Limb (tissue), 2 donors: Measurements from ENCODE around the gene CWH43.
"Not testable (repeated sequence)": the region's sequence is repeated elsewhere in the genome, so short reads cannot be mapped to it uniquely, and the experiment has no call there.

ENCODE experiments used
- DNase-seq, 2 donors: peaks; one replicate each; pipeline ENCODE4 v3.0.0-alpha.2; 2016; ENCODE audit errors: extremely low spot score in 2 of 2

CWH43 gene

DNA sequence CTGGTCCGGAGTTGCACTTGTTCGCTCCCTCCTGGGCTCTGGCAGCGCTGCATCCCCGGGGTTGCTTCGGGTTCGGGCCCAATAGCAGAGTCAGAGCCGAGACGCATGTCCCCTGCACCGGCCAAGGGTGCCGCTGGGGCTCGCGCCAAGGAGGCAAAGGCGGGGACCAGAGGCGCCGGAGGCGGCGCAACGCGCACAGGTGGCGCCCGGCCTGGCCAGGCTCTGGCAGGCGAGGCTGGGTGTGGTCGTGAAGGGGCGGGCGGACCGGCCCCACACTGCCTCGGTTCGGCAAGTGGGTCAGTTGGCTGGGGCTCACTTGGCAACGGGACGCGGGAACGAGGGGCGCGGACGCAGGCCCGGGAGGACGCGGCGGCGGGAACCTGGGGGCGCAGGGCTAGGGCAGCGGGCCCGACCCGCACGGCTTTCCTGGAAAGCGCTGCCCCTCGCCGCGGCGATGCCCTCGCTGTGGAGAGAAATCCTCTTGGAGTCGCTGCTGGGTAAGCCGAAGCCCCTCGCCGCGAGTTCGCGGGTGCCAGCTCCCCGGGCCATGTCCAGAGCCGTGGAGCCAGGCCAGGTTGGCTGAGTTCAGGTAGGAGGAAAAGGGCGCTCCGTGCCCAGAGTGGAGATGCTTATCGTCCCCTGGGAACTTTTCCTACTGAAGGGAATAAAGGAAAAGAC is at the start of gene CWH43:
Gene CWH43, plus strand, starts transcription at position 300 of the 678 bp plus-strand sequence. Its CDS starts 155 bp downstream, at position 455.
- DNase-seq, result peak in 1 of 2 donors; percentile 28

- DNase-seq, result no peak
Measured at GRCh38 chr4:48937033-48937432, 49.0 kb upstream of the CWH43 start.

DNA sequence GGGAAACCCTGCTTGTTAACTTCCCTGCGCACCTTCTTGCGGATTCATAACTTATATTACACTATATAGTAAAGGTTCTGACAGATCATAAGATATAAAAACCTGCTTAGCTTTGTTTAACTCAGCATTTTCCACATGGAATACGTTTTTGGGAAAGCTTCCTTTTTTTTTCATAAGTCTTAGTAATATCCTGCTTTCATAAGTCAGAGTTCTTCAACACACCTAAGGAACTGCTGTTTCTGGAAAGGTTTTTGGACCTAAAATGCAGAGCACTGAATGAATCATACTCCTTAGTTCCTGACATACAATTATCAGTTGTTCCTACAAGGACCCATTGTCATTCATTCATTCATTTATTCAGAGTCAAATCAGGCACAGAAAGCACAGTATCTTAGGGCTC is 47.2 kb upstream of the CWH43 start:
- DNase-seq, result no peak

DNA sequence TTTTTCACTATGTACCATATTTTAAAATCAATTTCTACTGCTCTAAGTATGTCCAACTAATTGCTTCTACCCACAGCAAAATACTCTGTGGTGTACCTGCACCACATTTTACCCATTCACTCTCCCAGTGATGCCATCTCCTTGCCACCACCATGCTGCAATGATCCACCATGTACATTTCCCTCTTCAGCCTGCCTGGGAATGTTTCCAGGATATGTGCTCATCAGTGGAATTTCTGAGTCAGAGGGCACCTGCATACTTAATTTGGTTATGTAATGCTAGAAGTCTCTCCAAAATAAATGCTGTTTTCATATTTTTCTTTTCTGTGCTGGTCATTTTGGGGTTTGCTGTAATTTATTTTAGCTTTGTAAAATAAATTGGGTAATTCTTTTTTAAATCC is 46.3 kb upstream of the CWH43 start:
- DNase-seq, result peak in 1 of 2 donors; percentile 11

GRCh38 chr4:48943387-48943786 is 42.7 kb upstream of the CWH43 start:
- DNase-seq, result no peak

DNA sequence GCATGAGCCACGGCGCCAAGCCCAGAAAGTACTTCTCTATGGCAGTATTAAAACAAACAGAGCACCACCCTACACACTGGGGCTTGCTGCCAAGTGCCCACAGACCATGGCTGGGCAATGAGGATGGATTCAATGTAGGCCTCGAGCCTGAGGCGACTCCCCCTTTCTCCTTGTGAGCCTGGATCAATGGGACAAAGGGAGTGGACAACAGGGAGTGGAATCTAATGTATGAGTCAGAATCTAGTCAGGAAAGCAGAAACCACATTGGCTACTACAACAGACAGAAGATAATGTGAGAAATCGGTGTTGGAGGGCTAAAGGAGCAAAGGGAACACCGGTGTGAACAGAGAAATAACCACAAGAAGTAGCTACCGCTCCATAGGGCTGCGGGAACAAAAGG is 41.8 kb upstream of the CWH43 start:
- DNase-seq, result no peak

DNA sequence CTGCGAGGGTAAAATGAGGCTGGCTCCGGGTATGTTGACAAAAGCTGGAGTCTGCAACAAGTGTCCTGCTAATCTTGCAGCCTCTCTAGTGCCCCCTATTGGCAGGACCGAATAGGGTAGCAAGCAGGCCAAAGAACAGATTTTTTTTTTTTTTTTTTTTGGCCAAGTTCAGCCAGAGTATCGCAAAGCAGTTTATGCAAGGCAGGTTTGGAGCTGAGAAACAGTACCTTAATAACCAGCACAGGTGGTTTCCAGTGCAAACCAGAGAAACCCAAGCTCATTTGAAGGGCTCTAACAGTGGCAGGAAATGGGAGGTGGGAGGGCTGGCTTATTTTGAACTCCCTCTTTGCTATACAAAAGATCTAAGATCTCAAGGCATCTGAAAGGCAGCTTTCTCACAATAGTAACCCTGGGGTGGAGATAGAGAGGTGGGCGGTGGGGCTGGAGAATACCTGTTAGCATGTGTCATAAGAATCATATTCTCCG is 41.3 kb upstream of the CWH43 start:
- no peak for DNase-seq

DNA sequence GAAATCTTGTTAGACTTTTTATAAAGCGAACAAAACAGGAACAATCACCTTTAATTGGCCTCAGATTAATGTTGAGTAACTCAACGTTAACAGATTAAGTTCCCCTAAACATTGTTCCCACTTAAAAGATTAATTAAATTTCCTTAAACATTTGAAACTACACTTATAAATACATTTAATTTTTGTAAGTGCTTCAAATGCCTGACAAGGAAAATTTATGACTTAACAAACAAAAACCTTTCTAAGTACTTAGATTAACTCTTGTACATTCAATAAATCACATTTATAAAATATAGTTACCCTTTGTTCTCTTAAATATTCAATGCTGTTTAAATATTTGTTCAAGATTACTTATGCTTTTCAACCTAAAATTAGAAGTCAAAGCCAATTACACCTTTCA is 40.1 kb upstream of the CWH43 start:
- no peak for DNase-seq

- DNase-seq, result no peak
Measured at GRCh38 chr4:48947731-48948130, 38.3 kb upstream of the CWH43 start.

DNA sequence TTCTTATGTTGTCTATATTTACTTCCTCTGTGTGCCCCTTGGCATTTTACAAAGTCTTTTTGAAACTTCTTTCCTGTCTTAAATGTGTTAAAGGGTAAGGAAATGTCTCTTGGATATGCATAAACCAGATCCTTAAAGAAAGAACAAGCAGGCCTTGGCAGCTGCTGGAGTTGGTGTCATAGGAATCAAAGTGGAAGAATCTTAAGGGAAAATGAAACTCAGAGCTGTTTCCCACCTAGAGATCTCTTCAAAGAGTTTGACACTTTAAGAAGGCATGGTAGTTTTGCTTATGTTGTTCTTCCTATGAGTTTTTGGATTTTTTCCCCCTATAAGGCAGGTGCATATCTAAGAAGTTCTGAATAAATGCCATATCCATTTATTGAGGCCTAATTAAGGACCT is 37.0 kb upstream of the CWH43 start:
- no peak for DNase-seq

- DNase-seq, result no peak
Measured at GRCh38 chr4:48949518-48950219, 36.4 kb upstream of the CWH43 start.

DNA sequence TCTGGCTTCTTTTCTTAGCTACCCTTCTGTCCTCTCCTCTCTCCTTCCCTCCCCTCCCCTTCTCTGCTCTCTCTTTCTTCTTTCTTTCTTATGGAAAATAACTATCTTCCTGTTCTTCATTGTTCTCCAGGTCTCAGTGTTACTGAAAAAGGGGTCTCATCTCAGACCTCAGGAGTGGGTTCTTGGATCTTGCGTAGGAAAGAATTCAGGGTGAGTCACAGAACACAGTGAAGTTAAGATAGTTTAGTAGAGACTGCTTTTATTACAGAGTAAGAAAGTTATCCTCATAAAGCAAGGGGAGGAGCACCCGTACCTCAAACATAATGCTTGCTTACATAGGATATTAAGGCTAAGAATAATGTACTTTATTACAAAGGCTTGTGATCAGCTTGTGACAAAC is 31.8 kb upstream of the CWH43 start:
- no peak for DNase-seq

DNA sequence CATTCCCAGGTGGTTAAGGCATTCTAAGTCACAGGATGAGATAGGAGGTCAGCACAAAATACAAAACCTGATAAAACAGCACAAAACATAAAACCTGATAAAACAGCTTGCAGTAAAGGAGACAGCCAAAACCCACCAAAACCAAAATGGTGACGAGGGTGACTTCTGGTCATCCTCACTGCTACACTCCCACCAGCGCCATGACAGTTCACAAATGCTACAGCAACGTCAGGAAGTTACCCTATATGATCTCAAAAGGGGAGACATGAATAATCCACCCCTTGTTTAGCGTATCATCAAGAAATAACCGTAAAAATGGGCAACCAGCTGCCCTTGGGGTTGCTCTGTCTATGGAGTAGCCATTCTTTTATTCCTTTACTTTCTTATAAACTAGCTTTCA is 28.7 kb upstream of the CWH43 start:
- not testable (repeated sequence) for DNase-seq

DNA sequence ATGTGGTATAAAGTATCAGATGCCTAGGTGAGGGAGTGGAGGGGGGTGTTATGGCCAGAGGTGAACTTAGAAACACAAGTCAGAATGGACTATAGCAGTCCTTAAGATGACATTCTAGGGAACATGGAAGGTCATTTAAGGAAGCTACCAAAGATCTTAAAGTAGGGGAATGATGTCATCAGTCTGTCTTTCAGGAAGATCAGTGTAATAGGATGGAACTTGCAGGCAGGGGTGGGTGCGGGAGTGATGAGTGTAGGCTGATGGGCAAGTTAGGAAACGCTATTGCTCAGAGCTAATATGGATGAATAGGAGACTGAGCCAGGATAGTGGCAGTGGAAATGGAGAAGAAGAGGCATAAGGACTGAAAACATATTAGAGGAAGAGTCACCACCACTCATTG is 27.5 kb upstream of the CWH43 start:
- no peak for DNase-seq

GRCh38 chr4:48960988-48961635 is 25.0 kb upstream of the CWH43 start:
- DNase-seq, result no peak

DNA sequence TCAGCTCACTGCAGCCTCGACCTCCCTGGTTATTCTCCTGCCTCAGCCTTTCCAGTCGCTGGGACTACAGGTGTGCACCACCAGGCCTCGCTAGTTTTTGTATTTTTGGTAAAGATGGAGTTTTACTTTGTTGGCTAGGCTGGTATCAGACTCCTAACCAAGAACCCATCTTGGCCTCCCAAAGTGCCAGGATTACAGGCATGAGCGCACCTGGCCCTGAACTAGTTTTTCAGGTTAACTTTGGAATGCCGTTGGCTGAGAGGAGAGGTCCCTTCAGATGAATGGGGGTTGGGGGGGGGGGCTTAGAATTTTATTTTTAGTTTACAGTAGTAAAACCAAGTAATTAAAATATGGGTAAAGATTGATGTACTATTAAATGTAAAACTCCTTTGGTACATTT is 23.4 kb upstream of the CWH43 start:
- DNase-seq, result no peak

DNA sequence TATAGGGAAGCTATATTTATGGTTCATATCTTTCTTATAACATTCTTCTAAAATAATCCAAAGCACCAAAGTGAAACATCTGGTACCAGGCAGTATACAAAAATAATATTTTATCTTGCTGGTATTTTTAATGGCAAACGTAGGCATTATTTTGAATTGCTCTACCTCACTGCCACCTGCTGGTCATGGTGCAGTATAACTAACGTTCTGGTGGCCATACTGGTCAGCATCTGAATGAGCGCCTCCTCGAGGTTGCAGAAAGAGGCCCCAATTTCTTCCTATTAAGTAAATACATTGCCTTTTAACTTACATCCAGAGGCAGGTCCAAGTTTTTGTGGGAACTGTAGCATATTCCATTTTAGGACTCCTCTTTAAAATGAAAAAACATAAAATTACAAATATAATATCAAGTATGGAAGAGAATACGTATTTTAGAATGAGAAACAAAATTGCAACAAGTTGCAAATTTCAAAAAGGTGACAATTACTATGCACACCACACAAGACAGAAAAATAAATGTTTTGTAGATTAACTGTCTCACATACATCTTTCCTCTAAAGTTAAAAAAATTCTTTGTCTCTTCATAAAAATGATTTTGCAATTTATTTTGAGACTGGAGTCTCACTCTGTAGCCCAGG is 22.9 kb upstream of the CWH43 start:
- peak; percentile 76 to 90 for DNase-seq

GRCh38 chr4:48967101-48967500 is 19.0 kb upstream of the CWH43 start:
- no peak for DNase-seq

- no peak for DNase-seq
Measured at GRCh38 chr4:48967631-48968030, 18.4 kb upstream of the CWH43 start.

GRCh38 chr4:48968814-48969213 is 17.3 kb upstream of the CWH43 start:
- DNase-seq, result no peak

GRCh38 chr4:48970471-48970921 is 15.6 kb upstream of the CWH43 start:
- no peak for DNase-seq
